ENCODE results near the gene SAMSN1. TPM values are rescaled to one million over a fixed set of nuclear protein-coding genes. Genes with fewer than 3 reads are reported as not detected.

SAMSN1 gene
- polyA plus RNA-seq, 1 of the 3 experiments (the other 2 are of a cell fraction): not detected

DNA sequence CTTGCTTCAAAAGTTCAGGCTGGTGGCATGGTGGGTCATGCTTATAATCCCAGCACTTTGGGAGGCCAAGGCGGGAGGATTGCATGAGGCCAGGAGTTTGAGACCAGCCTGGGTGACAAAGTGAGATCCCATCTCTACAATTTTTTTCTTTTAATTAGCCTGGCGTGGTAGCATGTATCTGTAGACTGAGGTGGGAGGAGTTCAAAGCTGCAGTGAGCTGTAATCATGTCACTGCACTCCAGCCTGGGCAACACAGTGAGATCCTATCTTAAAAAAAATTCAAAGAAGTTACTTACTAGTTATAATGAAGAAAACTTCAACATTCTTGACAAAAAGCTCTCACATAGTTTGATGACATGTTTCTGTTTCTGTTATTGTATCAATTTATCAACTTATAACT lies 45.2 kb downstream of the SAMSN1 start:
- no peak for TF ChIP-seq POLR2AphosphoS5 (IDR thresholded peaks at IDR 0.05; ENCODE audit: low read depth, low read length)
- TF ChIP-seq, protein P1, sequence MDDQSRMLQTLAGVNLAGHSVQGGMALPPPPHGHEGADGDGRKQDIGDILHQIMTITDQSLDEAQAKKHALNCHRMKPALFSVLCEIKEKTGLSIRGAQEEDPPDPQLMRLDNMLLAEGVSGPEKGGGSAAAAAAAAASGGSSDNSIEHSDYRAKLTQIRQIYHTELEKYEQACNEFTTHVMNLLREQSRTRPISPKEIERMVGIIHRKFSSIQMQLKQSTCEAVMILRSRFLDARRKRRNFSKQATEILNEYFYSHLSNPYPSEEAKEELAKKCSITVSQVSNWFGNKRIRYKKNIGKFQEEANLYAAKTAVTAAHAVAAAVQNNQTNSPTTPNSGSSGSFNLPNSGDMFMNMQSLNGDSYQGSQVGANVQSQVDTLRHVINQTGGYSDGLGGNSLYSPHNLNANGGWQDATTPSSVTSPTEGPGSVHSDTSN (IDR thresholded peaks at IDR 0.05): no peak
- TF ChIP-seq, protein P2, sequence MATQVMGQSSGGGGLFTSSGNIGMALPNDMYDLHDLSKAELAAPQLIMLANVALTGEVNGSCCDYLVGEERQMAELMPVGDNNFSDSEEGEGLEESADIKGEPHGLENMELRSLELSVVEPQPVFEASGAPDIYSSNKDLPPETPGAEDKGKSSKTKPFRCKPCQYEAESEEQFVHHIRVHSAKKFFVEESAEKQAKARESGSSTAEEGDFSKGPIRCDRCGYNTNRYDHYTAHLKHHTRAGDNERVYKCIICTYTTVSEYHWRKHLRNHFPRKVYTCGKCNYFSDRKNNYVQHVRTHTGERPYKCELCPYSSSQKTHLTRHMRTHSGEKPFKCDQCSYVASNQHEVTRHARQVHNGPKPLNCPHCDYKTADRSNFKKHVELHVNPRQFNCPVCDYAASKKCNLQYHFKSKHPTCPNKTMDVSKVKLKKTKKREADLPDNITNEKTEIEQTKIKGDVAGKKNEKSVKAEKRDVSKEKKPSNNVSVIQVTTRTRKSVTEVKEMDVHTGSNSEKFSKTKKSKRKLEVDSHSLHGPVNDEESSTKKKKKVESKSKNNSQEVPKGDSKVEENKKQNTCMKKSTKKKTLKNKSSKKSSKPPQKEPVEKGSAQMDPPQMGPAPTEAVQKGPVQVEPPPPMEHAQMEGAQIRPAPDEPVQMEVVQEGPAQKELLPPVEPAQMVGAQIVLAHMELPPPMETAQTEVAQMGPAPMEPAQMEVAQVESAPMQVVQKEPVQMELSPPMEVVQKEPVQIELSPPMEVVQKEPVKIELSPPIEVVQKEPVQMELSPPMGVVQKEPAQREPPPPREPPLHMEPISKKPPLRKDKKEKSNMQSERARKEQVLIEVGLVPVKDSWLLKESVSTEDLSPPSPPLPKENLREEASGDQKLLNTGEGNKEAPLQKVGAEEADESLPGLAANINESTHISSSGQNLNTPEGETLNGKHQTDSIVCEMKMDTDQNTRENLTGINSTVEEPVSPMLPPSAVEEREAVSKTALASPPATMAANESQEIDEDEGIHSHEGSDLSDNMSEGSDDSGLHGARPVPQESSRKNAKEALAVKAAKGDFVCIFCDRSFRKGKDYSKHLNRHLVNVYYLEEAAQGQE (IDR thresholded peaks at IDR 0.05; ENCODE audit: low read depth, low read length): no peak
- no peak for TF ChIP-seq CHD2 (IDR thresholded peaks at IDR 0.05; ENCODE audit: low read length, partially characterized antibody)
- TF ChIP-seq, protein P3, sequence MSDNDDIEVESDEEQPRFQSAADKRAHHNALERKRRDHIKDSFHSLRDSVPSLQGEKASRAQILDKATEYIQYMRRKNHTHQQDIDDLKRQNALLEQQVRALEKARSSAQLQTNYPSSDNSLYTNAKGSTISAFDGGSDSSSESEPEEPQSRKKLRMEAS (IDR thresholded peaks at IDR 0.05; ENCODE audit: low read depth): no peak
- TF ChIP-seq EZH2phosphoT487 (IDR thresholded peaks at IDR 0.05; ENCODE audit: borderline replicate concordance, low read depth): no peak
- CTCF ChIA-PET: no interaction called here
- Histone ChIP-seq H3K4me1 (ENCODE audit: control insufficient read depth in 1 of 2, insufficient read depth in 2 of 2, low read depth in 1 of 2, low read length in 1 of 2) (no peaks in the 10 kb centered on the region), H3K9me2 (no peaks in the 10 kb centered on the region), H3K4me2 (no peak overlapping the region), H3K27me3 (ENCODE audit: insufficient read depth) (no peaks in the 10 kb centered on the region), H3K79me2 (ENCODE audit: insufficient read depth) (no peaks in the 10 kb centered on the region), H4K20me1 (ENCODE audit: insufficient read depth) (no peaks in the 10 kb centered on the region), H3K4me3 (ENCODE audit: low read depth in 2 of 2, low read length in 1 of 2) (no peak overlapping the region), H3K9ac (no peak overlapping the region), H2AFZ (ENCODE audit: low read depth) (no peak overlapping the region), H3K9me3 (no peaks in the 10 kb centered on the region), H3K27ac (ENCODE audit: low read depth in 2 of 2, low read length in 1 of 2) (no peak overlapping the region), H3K36me3 (replicated peaks in 1 of 2; ENCODE audit: control insufficient read depth in 1 of 2, insufficient read depth in 2 of 2, low read length in 1 of 2) (no peaks in the 10 kb centered on the region), H3F3A (replicated peaks; ENCODE audit: insufficient read depth) (no peaks in the 10 kb centered on the region)
- DNase-seq: no peak
- POLR2A ChIA-PET: no interaction called here
- WGBS (ENCODE audit: low lambda C conversion rate): 4% methylated on average over 2 of the region's 2 CpGs

DNA sequence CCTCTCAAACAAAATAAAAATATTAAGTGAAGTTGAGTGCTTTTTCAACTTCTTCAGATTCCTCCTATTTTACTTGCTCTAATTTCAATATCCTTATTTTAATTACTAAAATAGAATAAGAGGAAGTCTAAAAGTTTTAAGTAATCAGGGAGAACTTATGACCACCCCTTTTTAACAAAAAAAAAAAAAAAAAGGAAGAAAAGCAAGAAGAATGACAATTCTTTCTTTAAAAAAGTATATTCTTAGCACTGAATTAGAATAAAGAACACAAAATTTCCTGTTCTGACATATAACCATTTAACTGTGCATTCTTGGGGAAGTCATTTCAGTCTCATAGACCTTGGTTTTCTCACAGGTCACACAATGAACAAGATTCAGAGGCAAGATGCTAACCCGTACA lies 46.8 kb downstream of the SAMSN1 start:
- ChIA-PET POLR2A (no interaction called here), CTCF (no interaction called here)
- Histone ChIP-seq H3K9me3 (no peaks in the 10 kb centered on the region), H3F3A (replicated peaks; ENCODE audit: insufficient read depth) (no peaks in the 10 kb centered on the region), H3K79me2 (ENCODE audit: insufficient read depth) (no peaks in the 10 kb centered on the region), H3K9me2 (no peaks in the 10 kb centered on the region), H3K4me2 (no peak overlapping the region), H3K4me3 (ENCODE audit: low read depth in 2 of 2, low read length in 1 of 2) (no peak overlapping the region), H3K27ac (ENCODE audit: low read depth in 2 of 2, low read length in 1 of 2) (no peak overlapping the region), H3K9ac (no peak overlapping the region), H3K4me1 (ENCODE audit: control insufficient read depth in 1 of 2, insufficient read depth in 2 of 2, low read depth in 1 of 2, low read length in 1 of 2) (no peaks in the 10 kb centered on the region), H2AFZ (ENCODE audit: low read depth) (no peak overlapping the region), H4K20me1 (ENCODE audit: insufficient read depth) (no peaks in the 10 kb centered on the region), H3K27me3 (ENCODE audit: insufficient read depth) (no peaks in the 10 kb centered on the region), H3K36me3 (replicated peaks in 1 of 2; ENCODE audit: control insufficient read depth in 1 of 2, insufficient read depth in 2 of 2, low read length in 1 of 2) (no peaks in the 10 kb centered on the region)
- 0% methylated on average over 1 of the region's 1 CpG for WGBS (ENCODE audit: low lambda C conversion rate)
- TF ChIP-seq YY1 (IDR thresholded peaks at IDR 0.05; ENCODE audit: low read depth): no peak
- no peak for DNase-seq

Measured in SK-N-SH (cell line).